Measurements from ENCODE around the gene STK33.

GRCh38 chr11:8477151-8477550 is 116.9 kb downstream of the STK33 start:
- TF ChIP-seq CTCF (IDR thresholded peaks at IDR 0.05) (no peak), REST (IDR thresholded peaks at IDR 0.05; ENCODE audit: insufficient read depth in 1 of 2, low read depth in 2 of 2, low read length in 1 of 2) (no peak), POLR2AphosphoS5 (IDR thresholded peaks at IDR 0.05; ENCODE audit: low read depth, low read length) (no peak)

All from Panc1 (cell line).